Peyer's patch (tissue), 4 donors: ENCODE data around the gene DOCK8. TPM values are rescaled to one million over a fixed set of nuclear protein-coding genes. Genes with fewer than 3 reads are reported as not detected.

ENCODE experiments used
- DNase-seq, 3 donors: peaks; one replicate each; pipeline ENCODE4 v3.0.0-alpha.2; 2017 to 2019
- H3K27ac ChIP-seq, 4 donors: fragments of 200-600 bp; sonication (generic); one replicate each; pipeline ENCODE4 v1.5.1; 2016 to 2019
- H3K27me3 ChIP-seq, 2 donors: fragments of 200-600 bp; sonication (generic); one replicate each; pipeline ENCODE4 v1.5.1; 2019
- H3K36me3 ChIP-seq, 3 donors: fragments of 200-600 bp; sonication (generic); one replicate each; pipeline ENCODE4 v1.5.1; 2016 to 2019
- H3K4me1 ChIP-seq, 4 donors: fragments of 200-600 bp; sonication (generic); one replicate each; pipeline ENCODE4 v1.5.1; 2016 to 2019
- H3K4me3 ChIP-seq, 4 donors: fragments of 200-600 bp; sonication (generic); 1 replicate in 3 of 4; 2 replicates in 1 of 4; pipeline ENCODE4 v1.5.1; 2016 to 2019; ENCODE audit warnings: mild to moderate bottlenecking in 1 of 4
- H3K9me3 ChIP-seq, 4 donors: fragments of 200-600 bp; sonication (generic); one replicate each; pipeline ENCODE4 v1.5.1; 2016 to 2019; ENCODE audit warnings: mild to moderate bottlenecking in 1 of 4
- POLR2A ChIP-seq, 2 donors: fragments of 450-650 bp; IDR thresholded peaks; one replicate each; pipeline ENCODE4 v1.5.1; 2017; ENCODE audit warnings: antibody characterized with exemption in 2 of 2, mild to moderate bottlenecking in 2 of 2, moderate library complexity in 2 of 2
- total RNA-seq, 4 donors: library from RNA; depleted of rRNA; stranded (reverse); fragments of >200 nt; gene quantifications; one replicate each; pipeline ENCODE4 v1.1.0, GENCODE V29; 2016
- TF ChIP-seq, protein P1 (sequence below), 6 experiments: fragments of 450-650 bp in 4 of 6; fragments of 200-600 bp in 2 of 6; sonication (generic) in 1 of 6; IDR thresholded peaks; one replicate each; pipeline ENCODE4 v1.5.1; 2017 to 2019; ENCODE audit warnings: antibody characterized with exemption in 6 of 6, mild to moderate bottlenecking in 3 of 6, moderate library complexity in 1 of 6

The DOCK8 gene
- total RNA-seq, 4 donors from 2014 or later, result 14.4 to 119 (median 19.9) TPM

DNA sequence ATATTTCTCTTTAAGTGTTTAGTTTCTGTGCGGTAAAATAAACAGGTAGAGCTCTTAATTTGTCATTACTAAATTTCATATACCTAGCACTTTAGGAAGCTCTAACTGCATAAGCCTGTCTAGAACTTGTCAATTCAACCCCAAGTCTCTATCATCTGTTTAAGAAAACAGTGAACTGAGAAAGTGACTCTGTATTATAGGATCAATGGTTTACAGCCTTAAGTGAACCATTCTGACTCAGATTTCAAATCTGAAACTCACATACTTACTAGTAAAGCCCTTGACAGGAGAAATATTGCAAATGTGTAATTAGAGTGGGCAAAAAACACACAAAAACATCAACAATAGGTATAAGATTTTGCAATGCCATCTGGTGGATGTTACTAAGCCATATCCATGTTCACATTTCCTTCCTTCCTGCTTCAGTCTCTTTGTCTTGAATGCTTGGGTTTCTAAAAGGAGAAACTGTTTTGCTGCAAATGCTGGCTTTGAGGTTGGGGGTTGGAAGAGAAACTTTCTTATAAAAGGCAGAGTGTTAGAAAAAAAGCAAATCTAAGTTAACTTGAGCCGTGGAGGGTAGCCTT, 101.8 kb downstream of the DOCK8 start:
- TF ChIP-seq, protein P1, sequence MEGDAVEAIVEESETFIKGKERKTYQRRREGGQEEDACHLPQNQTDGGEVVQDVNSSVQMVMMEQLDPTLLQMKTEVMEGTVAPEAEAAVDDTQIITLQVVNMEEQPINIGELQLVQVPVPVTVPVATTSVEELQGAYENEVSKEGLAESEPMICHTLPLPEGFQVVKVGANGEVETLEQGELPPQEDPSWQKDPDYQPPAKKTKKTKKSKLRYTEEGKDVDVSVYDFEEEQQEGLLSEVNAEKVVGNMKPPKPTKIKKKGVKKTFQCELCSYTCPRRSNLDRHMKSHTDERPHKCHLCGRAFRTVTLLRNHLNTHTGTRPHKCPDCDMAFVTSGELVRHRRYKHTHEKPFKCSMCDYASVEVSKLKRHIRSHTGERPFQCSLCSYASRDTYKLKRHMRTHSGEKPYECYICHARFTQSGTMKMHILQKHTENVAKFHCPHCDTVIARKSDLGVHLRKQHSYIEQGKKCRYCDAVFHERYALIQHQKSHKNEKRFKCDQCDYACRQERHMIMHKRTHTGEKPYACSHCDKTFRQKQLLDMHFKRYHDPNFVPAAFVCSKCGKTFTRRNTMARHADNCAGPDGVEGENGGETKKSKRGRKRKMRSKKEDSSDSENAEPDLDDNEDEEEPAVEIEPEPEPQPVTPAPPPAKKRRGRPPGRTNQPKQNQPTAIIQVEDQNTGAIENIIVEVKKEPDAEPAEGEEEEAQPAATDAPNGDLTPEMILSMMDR (IDR thresholded peaks at IDR 0.05), result no peak
- no peak for TF ChIP-seq POLR2A (IDR thresholded peaks at IDR 0.05)
- Histone ChIP-seq H3K27ac (no peak overlapping the region), H3K27me3 (no peaks in the 10 kb centered on the region), H3K9me3 (no peaks in the 10 kb centered on the region), H3K36me3 (peaks cover 0 to 14% (median 0%) of the 10 kb centered on the region in 3 donors), H3K4me3 (no peak overlapping the region), H3K4me1 (no peaks in the 10 kb centered on the region)
- no peak for DNase-seq

DNA sequence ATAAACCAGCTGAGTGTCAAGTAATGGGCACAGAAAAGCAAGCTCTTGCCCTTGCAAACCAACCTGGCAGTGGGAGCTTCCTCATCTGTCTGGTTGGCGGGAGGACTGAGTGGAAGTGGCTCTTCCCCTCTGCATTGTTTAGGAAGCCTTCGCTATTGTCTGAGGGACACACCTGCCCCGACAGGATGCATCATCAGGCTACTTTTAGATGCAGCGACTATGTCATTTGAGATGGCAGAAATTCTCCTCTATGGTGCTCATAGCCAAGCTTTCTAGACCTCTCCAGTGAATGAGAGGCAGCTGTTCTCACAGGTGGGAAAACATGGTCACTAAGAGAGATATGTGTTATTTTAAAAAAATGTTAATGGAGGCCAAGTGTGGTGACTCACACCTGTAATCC, 104.0 kb downstream of the DOCK8 start:
- no peak for TF ChIP-seq POLR2A (IDR thresholded peaks at IDR 0.05)
- TF ChIP-seq, protein P1 (IDR thresholded peaks at IDR 0.05), result no peak
- no peak overlapping the region for H3K4me3 ChIP-seq
- no peaks in the 10 kb centered on the region for H3K4me1 ChIP-seq
- H3K27ac ChIP-seq, result no peak overlapping the region
- no peaks in the 10 kb centered on the region for H3K9me3 ChIP-seq
- no peaks in the 10 kb centered on the region for H3K27me3 ChIP-seq
- no peak for DNase-seq
- peaks cover 0 to 7% (median 0%) of the 10 kb centered on the region in 3 donors for H3K36me3 ChIP-seq

DNA sequence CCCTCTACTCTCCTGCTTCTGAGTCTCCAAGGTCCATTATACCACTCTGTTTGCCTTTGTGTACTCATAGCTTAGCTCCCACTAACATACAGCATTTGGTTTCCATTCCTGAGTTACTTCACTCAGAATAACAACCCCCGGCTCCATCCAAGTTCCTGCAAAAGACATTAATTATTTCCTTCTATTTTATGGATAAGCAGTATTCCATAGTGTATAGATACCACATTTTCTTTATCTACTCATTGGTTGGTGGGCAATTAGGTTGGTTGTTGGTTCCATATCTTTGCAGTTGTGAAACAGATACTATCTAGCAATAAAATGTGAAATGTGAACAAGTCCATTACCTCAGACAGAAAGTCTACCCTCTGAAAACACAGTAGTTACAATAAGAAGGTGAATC, 110.3 kb downstream of the DOCK8 start:
- Histone ChIP-seq H3K27ac (no peak overlapping the region), H3K9me3 (no peaks in the 10 kb centered on the region), H3K36me3 (peaks cover 0 to 12% (median 0%) of the 10 kb centered on the region in 3 donors), H3K4me3 (no peak overlapping the region), H3K27me3 (no peaks in the 10 kb centered on the region), H3K4me1 (no peaks in the 10 kb centered on the region)
- TF ChIP-seq, protein P1 (IDR thresholded peaks at IDR 0.05), result no peak
- no peak for TF ChIP-seq POLR2A (IDR thresholded peaks at IDR 0.05)
- no peak for DNase-seq

DNA sequence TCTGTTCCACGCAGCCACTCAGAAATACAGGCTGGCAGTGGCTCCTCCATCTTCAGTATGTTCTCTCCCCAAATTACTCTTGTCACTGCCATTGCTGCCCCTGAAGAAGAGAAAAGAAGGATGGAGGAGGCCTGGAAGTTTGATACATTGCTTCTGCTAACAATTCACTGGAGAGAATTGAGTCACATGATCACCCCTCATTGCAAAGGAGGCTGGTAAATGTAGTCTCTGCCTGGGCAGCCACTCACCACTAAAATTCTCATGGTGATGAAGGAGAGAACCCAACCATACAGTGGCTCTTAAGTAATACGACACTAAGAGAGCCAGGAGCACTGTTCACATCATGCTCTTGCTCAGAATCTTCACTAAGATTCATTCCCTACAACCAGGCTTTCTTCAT, 112.0 kb downstream of the DOCK8 start:
- Histone ChIP-seq H3K9me3 (no peaks in the 10 kb centered on the region), H3K4me1 (no peaks in the 10 kb centered on the region), H3K4me3 (no peak overlapping the region), H3K27ac (no peak overlapping the region), H3K36me3 (peaks cover 0 to 18% (median 0%) of the 10 kb centered on the region in 3 donors), H3K27me3 (no peaks in the 10 kb centered on the region)
- no peak for DNase-seq
- no peak for TF ChIP-seq POLR2A (IDR thresholded peaks at IDR 0.05)
- TF ChIP-seq, protein P1 (IDR thresholded peaks at IDR 0.05), result no peak

DNA sequence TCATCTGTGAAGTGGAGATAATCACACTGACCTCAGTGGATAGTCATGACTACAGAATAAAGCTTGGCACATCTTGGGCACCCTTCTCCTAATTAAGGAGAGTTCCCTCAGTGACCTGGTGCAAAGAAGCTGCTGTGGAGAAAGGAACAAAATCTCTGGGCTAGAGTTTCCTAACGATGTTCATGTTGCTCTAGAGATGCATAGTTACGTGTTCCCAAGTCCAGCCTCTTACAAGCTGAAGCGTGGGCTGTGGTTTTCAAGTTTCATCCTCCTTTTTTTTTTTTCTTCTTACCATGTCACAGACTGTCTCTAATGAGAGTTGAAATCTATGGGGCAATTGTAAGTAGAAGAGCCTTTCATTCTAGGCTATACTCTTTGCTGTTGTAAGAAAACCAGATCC, 113.8 kb downstream of the DOCK8 start:
- Histone ChIP-seq H3K9me3 (no peaks in the 10 kb centered on the region), H3K27me3 (no peaks in the 10 kb centered on the region), H3K27ac (no peak overlapping the region), H3K4me3 (no peak overlapping the region), H3K36me3 (peaks cover 0 to 24% (median 0%) of the 10 kb centered on the region in 3 donors), H3K4me1 (no peaks in the 10 kb centered on the region)
- no peak for TF ChIP-seq POLR2A (IDR thresholded peaks at IDR 0.05)
- TF ChIP-seq, protein P1 (IDR thresholded peaks at IDR 0.05), result no peak
- DNase-seq, result no peak

DNA sequence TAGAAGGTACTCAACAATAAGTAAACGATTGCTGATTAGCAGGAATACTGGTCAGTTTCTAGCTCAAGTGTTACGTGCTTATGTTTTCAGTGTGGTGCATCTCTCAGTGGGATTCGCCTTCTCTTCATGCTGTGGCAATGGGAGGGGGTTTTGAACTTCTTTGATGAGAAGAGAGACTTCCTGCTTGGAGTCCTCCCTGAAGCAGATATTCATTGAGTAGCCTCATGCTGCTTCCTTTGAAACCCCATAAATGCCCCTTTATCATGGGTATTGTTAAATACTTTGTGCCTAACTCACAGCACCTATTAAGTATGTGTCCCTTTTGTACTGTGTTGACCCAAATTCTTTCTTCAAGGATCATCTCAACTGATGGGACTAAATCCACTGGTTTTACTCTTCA, 116.5 kb downstream of the DOCK8 start:
- H3K27ac ChIP-seq, result no peak overlapping the region
- H3K9me3 ChIP-seq, result no peaks in the 10 kb centered on the region
- TF ChIP-seq, protein P1 (IDR thresholded peaks at IDR 0.05), result no peak
- no peak for TF ChIP-seq POLR2A (IDR thresholded peaks at IDR 0.05)
- H3K27me3 ChIP-seq, result no peaks in the 10 kb centered on the region
- no peak overlapping the region for H3K4me3 ChIP-seq
- H3K4me1 ChIP-seq, result no peaks in the 10 kb centered on the region
- peaks cover 0 to 28% (median 0%) of the 10 kb centered on the region in 3 donors for H3K36me3 ChIP-seq
- no peak for DNase-seq
